Chondrocyte (in vitro differentiated cells): ENCODE measurements around the gene KPNA3. TPM values are rescaled to one million over a fixed set of nuclear protein-coding genes. Genes with fewer than 3 reads are reported as not detected.

ENCODE experiments used
- DNase-seq: peaks from one replicate; pipeline ENCODE4 v3.0.0; 2021; ENCODE audit warnings: mixed read lengths, low spot score
- H3K27ac Mint-ChIP-seq: one replicate; pipeline ENCODE4 v1.8.0; 2021; ENCODE audit warnings: mild to moderate bottlenecking, moderate library complexity, mixed read lengths; ENCODE audit not compliant: unreplicated experiment
- H3K27me3 Mint-ChIP-seq: 2 replicates; pipeline ENCODE4 v1.8.0; 2021; ENCODE audit warnings: low read depth, mixed read lengths
- H3K36me3 Mint-ChIP-seq: 2 replicates; pipeline ENCODE4 v1.8.0; 2021; ENCODE audit warnings: low read depth, mixed read lengths
- H3K4me1 Mint-ChIP-seq: 2 replicates; pipeline ENCODE4 v1.8.0; 2021; ENCODE audit warnings: low read depth, mild to moderate bottlenecking, mixed read lengths
- H3K4me3 Mint-ChIP-seq: one replicate; pipeline ENCODE4 v1.8.0; 2021; ENCODE audit warnings: mild to moderate bottlenecking, moderate library complexity, mixed read lengths; ENCODE audit not compliant: unreplicated experiment
- H3K9me3 Mint-ChIP-seq: 2 replicates; pipeline ENCODE4 v1.8.0; 2021; ENCODE audit warnings: low read depth, mixed read lengths
- total RNA-seq: library from RNA; stranded (reverse); gene quantifications from 3 replicates; pipeline ENCODE4 v1.2.1, GENCODE V29; 2021
- TF ChIP-seq, protein P1 (sequence below): fragments of 200-600 bp; sonication (generic); IDR thresholded peaks from 2 replicates; pipeline ENCODE4 v1.5.0; 2021; ENCODE audit warnings: antibody characterized with exemption, mild to moderate bottlenecking, moderate library complexity

The KPNA3 gene
- total RNA-seq, 1 donor from 2014 or later: 54.6 TPM

DNA sequence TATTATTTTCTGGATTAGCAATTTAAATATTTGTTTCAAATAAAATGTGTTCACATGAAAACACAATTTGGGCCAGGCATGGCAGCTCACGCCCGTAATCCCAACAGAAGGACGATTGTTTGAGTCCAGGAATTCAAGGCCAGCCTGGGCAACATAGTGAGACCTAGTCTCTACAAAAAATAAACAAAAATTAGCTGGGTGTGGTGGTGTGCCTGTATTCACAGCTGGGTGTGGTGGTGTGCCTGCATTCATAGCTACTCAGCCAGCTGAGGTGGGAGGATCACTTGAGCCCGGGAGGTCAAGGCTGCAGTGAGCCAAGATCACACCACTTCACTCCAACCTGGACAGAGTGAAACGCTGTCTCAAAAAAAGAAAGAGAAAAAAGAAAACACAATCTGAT lies 46.4 kb downstream of the KPNA3 start:
- no peak overlapping the region for H3K4me3 Mint-ChIP-seq
- H3K36me3 Mint-ChIP-seq: peaks cover 10% of the 10 kb centered on the region

DNA sequence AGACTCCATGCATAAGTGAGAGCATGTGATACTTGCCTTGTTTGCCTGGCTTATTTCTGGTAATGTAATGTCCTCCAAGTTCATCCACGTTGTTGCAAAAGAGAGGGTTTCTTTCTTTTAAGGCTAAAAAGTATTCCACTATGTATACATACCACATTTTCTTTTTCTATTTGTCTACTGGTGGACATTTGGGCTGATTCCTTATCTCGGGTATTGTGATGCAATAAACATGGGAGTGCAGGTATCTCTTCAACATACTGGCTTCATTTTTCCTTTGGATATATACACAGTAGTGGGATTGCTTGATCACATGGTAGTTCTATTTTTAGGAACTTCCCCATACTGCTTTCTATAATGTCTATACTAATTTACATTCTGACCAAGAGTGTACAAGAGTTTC lies 51.6 kb downstream of the KPNA3 start:
- no peaks in the 10 kb centered on the region for H3K4me1 Mint-ChIP-seq

More for the DNA sequence above, 46.4 kb downstream of the KPNA3 start:
- DNase-seq: no peak
- peaks cover 10% of the 10 kb centered on the region for H3K4me1 Mint-ChIP-seq
- no peaks in the 10 kb centered on the region for H3K27me3 Mint-ChIP-seq
- no peaks in the 10 kb centered on the region for H3K9me3 Mint-ChIP-seq
- H3K27ac Mint-ChIP-seq: no peak overlapping the region
- TF ChIP-seq, protein P1, sequence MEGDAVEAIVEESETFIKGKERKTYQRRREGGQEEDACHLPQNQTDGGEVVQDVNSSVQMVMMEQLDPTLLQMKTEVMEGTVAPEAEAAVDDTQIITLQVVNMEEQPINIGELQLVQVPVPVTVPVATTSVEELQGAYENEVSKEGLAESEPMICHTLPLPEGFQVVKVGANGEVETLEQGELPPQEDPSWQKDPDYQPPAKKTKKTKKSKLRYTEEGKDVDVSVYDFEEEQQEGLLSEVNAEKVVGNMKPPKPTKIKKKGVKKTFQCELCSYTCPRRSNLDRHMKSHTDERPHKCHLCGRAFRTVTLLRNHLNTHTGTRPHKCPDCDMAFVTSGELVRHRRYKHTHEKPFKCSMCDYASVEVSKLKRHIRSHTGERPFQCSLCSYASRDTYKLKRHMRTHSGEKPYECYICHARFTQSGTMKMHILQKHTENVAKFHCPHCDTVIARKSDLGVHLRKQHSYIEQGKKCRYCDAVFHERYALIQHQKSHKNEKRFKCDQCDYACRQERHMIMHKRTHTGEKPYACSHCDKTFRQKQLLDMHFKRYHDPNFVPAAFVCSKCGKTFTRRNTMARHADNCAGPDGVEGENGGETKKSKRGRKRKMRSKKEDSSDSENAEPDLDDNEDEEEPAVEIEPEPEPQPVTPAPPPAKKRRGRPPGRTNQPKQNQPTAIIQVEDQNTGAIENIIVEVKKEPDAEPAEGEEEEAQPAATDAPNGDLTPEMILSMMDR: no peak

DNA sequence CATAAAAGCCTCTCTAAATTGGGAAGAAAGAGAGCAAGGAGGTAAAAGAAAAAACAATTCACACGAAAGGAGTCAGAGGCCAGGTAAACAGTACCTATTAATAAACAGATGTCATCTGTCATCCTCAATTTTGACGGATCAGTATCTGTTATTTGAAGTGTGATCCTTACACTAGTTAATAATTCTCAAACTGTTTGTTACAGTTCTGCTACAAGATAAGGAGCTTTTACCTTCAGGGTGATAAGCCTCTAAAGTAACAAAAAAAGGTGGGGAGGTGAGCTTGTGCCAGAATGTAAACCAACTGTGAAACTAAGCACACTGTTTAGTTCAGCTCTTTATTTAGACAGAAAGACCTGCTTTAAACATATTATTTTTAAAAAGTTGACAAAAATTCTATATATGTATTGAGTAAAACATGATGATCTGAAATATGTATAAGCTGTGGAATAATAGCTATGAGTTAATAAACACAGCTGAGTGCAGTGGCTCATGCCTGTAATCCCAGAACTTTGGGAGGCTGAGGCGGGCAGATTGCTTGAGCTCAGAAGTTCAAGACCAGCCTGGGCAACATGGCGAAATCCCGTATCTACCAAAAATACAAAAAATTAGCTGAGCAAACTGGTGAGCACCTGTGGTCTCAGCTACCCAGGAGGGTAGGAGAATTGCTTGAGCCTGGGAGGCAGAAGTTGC lies 52.8 kb downstream of the KPNA3 start:
- H3K4me1 Mint-ChIP-seq: no peaks in the 10 kb centered on the region
- no peaks in the 10 kb centered on the region for H3K27me3 Mint-ChIP-seq
- H3K4me3 Mint-ChIP-seq: no peak overlapping the region
- no peak for DNase-seq
- H3K27ac Mint-ChIP-seq: no peak overlapping the region
- no peaks in the 10 kb centered on the region for H3K9me3 Mint-ChIP-seq
- TF ChIP-seq, protein P1: no peak
- H3K36me3 Mint-ChIP-seq: peaks cover 8% of the 10 kb centered on the region

More for the DNA sequence above, 51.6 kb downstream of the KPNA3 start:
- H3K27ac Mint-ChIP-seq: no peak overlapping the region
- H3K27me3 Mint-ChIP-seq: no peaks in the 10 kb centered on the region
- TF ChIP-seq, protein P1: no peak
- DNase-seq: no peak
- H3K36me3 Mint-ChIP-seq: peaks cover 11% of the 10 kb centered on the region
- no peak overlapping the region for H3K4me3 Mint-ChIP-seq
- H3K9me3 Mint-ChIP-seq: no peaks in the 10 kb centered on the region

DNA sequence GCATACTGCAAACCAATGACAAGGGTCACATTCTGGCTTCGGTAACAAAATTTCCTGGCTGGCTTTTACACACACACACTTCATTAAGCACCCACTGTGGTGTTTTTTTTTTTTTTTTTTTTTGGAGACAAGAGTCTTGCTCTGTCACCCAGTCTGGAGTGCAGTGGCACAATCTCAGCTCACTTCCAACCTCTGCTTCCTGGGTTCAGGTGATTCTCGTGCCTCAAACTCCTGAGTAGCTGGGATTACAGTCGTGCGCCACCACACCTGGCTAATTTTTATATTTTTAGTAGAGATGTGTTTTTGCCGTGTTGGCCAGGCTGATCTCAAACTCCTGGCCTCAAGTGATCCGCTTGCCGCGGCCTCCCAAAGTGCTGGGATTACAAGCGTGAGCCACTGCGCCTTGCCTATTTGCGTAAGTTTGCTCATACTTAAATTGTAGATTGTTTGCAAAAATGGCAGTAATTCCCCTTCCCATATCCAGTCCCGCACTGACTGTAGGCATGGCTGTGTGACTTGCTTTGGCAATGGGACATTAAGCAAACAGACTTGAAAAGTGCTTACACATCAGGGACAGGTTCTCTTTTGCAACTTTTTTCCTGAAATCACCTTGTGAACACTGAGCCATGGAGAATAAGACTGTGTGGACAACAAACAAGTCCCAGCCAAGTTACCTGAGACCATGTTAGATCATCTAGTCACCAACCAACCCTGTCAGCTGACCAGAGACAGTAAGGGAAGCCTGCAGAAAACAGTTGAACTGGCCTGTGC lies 59.1 kb downstream of the KPNA3 start:
- Mint-ChIP-seq H3K27me3 (no peaks in the 10 kb centered on the region), H3K9me3 (no peaks in the 10 kb centered on the region), H3K4me3 (no peak overlapping the region), H3K4me1 (peaks cover 20% of the 10 kb centered on the region), H3K27ac (peak overlapping the region; percentile 41), H3K36me3 (peaks cover 5% of the 10 kb centered on the region)
- TF ChIP-seq, protein P1: no peak
- DNase-seq: no peak

DNA sequence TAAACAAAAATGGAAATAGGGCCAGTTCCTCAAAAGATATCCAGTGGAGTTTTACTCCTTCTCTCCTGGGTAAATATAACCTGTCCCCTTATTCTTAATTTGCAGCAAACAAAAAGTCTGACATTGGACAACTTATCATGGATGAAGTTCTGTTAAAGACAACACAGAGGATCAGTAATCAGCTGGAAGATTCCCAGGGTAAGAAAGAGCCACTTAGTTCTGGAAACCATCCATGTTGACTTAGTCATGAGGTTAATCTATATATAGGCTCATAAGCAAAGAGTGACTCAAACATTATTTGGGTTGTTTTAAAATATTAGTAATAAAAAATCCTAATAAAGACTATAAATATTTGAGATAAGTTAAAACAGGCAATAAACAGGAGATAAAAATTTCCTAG lies 60.7 kb downstream of the KPNA3 start:
- peaks cover 13% of the 10 kb centered on the region for H3K36me3 Mint-ChIP-seq
- H3K27ac Mint-ChIP-seq: peak overlapping the region; percentile 82
- no peak for DNase-seq
- peaks cover 20% of the 10 kb centered on the region for H3K4me1 Mint-ChIP-seq
- TF ChIP-seq, protein P1: no peak
- H3K27me3 Mint-ChIP-seq: no peaks in the 10 kb centered on the region
- H3K4me3 Mint-ChIP-seq: no peak overlapping the region
- no peaks in the 10 kb centered on the region for H3K9me3 Mint-ChIP-seq
